ENCODE measurements around the gene PHLDA1. TPM values are rescaled to one million over a fixed set of nuclear protein-coding genes. Genes with fewer than 3 reads are reported as not detected.

PHLDA1 gene
- total and polyA plus RNA-seq, 2 donors (not counting 1 experiment from before 2014, with no cell fraction given) = 1.0 to 1.7 TPM

GRCh38 chr12:76023069-76023690 is 8.4 kb downstream of the PHLDA1 start:
- H3K27ac Mint-ChIP-seq = no peak overlapping the region
- CTCF ChIA-PET = no interaction called here
- intact Hi-C loops (cut with micrococcal nuclease) = no loop called here

GRCh38 chr12:76022506-76022905 is 9.1 kb downstream of the PHLDA1 start:
- DNase-seq (no peak), ATAC-seq (ENCODE audit: low read depth) (no peak)
- no peaks in the 10 kb centered on the region for H3K79me2 ChIP-seq (ENCODE audit: control insufficient read depth, insufficient read depth, low read length)
- ChIA-PET CTCF (no interaction called here), POLR2A (no interaction called here)
- no peak overlapping the region for H3K27ac ChIP-seq (ENCODE audit: low read length in 2 of 2)
- peaks cover 42% of the 10 kb centered on the region for H3K27me3 Mint-ChIP-seq
- no peaks in the 10 kb centered on the region for H3K36me3 ChIP-seq (replicated peaks in 1 of 2; ENCODE audit: control extremely low read depth in 1 of 2, control insufficient read depth in 1 of 2, extremely low read depth in 1 of 2, insufficient read depth in 2 of 2, low read length in 1 of 2)
- no peak for TF ChIP-seq CTCF (IDR thresholded peaks at IDR 0.05)
- TF ChIP-seq EZH2 (IDR thresholded peaks at IDR 0.05; ENCODE audit: borderline replicate concordance, insufficient read depth, low read depth, low read length, poor library complexity, severe bottlenecking) = no peak
- peaks cover 0 to 16% (median 14%) of the 10 kb centered on the region in 4 experiments for H3K27me3 ChIP-seq (replicated peaks in 1 of 4; ENCODE audit: control extremely low read depth in 1 of 4, control insufficient read depth in 3 of 4, insufficient read depth in 4 of 4, low read length in 3 of 4)
- H3K4me1 Mint-ChIP-seq = peaks cover 10% of the 10 kb centered on the region
- H3K27ac Mint-ChIP-seq = no peak overlapping the region
- H3K4me3 Mint-ChIP-seq = no peak overlapping the region
- no peak overlapping the region for H3K4me2 ChIP-seq (replicated peaks; ENCODE audit: low read depth, low read length, poor library complexity, severe bottlenecking)
- no peak overlapping the region for H3K4me3 ChIP-seq (ENCODE audit: control extremely low read depth in 1 of 5, extremely low read depth in 1 of 5, insufficient read depth in 1 of 5, low read depth in 2 of 5, low read length in 4 of 5)
- 100% methylated on average over 1 of the region's 3 CpGs for WGBS (ENCODE audit: insufficient coverage)
- no peaks in the 10 kb centered on the region for H3K9me3 ChIP-seq (ENCODE audit: control extremely low read depth in 1 of 3, control insufficient read depth in 2 of 3, insufficient read depth in 1 of 3, low read length in 2 of 3)
- H4K20me1 ChIP-seq (ENCODE audit: control insufficient read depth, insufficient read depth, low read length, poor library complexity, severe bottlenecking) = no peaks in the 10 kb centered on the region
- H3K9ac ChIP-seq (ENCODE audit: low read length) = no peak overlapping the region
- H3K4me1 ChIP-seq (ENCODE audit: control insufficient read depth in 2 of 2, insufficient read depth in 2 of 2, low read length in 2 of 2) = no peaks in the 10 kb centered on the region
- H2AFZ ChIP-seq (ENCODE audit: insufficient read depth, low read depth, low read length, poor library complexity, severe bottlenecking) = no peak overlapping the region
- H3K9me3 Mint-ChIP-seq (ENCODE audit: insufficient read depth) = no peaks in the 10 kb centered on the region
- intact Hi-C loops (cut with micrococcal nuclease) = no loop called here

More at GRCh38 chr12:76023069-76023690, 8.4 kb downstream of the PHLDA1 start:
- Histone ChIP-seq H3K27ac (ENCODE audit: low read length in 2 of 2) (no peak overlapping the region), H3K27me3 (replicated peaks in 1 of 4; ENCODE audit: control extremely low read depth in 1 of 4, control insufficient read depth in 3 of 4, insufficient read depth in 4 of 4, low read length in 3 of 4) (peaks cover 0 to 20% (median 13%) of the 10 kb centered on the region in 4 experiments), H3K4me2 (replicated peaks; ENCODE audit: low read depth, low read length, poor library complexity, severe bottlenecking) (no peak overlapping the region), H3K4me3 (ENCODE audit: control extremely low read depth in 1 of 5, extremely low read depth in 1 of 5, insufficient read depth in 1 of 5, low read depth in 2 of 5, low read length in 4 of 5) (no peak overlapping the region), H3K4me1 (ENCODE audit: control insufficient read depth in 2 of 2, insufficient read depth in 2 of 2, low read length in 2 of 2) (no peaks in the 10 kb centered on the region), H3K36me3 (replicated peaks in 1 of 2; ENCODE audit: control extremely low read depth in 1 of 2, control insufficient read depth in 1 of 2, extremely low read depth in 1 of 2, insufficient read depth in 2 of 2, low read length in 1 of 2) (no peaks in the 10 kb centered on the region), H3K9me3 (ENCODE audit: control extremely low read depth in 1 of 3, control insufficient read depth in 2 of 3, insufficient read depth in 1 of 3, low read length in 2 of 3) (no peaks in the 10 kb centered on the region), H2AFZ (ENCODE audit: insufficient read depth, low read depth, low read length, poor library complexity, severe bottlenecking) (no peak overlapping the region), H3K9ac (ENCODE audit: low read length) (no peak overlapping the region), H4K20me1 (ENCODE audit: control insufficient read depth, insufficient read depth, low read length, poor library complexity, severe bottlenecking) (no peaks in the 10 kb centered on the region), H3K79me2 (ENCODE audit: control insufficient read depth, insufficient read depth, low read length) (no peaks in the 10 kb centered on the region)
- POLR2A ChIA-PET = no interaction called here
- no peak for DNase-seq
- TF ChIP-seq CTCF (IDR thresholded peaks at IDR 0.05) (no peak), EZH2 (IDR thresholded peaks at IDR 0.05; ENCODE audit: borderline replicate concordance, insufficient read depth, low read depth, low read length, poor library complexity, severe bottlenecking) (no peak)
- Mint-ChIP-seq H3K27me3 (peaks cover 41% of the 10 kb centered on the region), H3K9me3 (ENCODE audit: insufficient read depth) (no peaks in the 10 kb centered on the region), H3K4me1 (peaks cover 10% of the 10 kb centered on the region), H3K4me3 (no peak overlapping the region)
- 83% methylated on average over 1 of the region's 2 CpGs for WGBS (ENCODE audit: insufficient coverage)
- no peak for ATAC-seq (ENCODE audit: low read depth)
